HEK293T (cell line): Measurements from ENCODE around the gene ID3.

Experiments
- CTCF ChIA-PET: fragments of 350-600 bp; formaldehyde crosslinking; extraction: SDS; loops from one replicate; lab custom pipeline; 2021; ENCODE audit warnings: antibody characterized with exemption, inconsistent platforms; lab: Yijun Ruan, JAX
- POLR2A ChIA-PET: fragments of 350-600 bp; formaldehyde crosslinking; extraction: SDS; loops from one replicate; lab custom pipeline; 2020; ENCODE audit warnings: antibody characterized with exemption, inconsistent platforms; lab: Yijun Ruan, JAX
- DNase-seq: peaks from one replicate; pipeline ENCODE4 v3.0.0; 2012; ENCODE audit warnings: mixed read lengths; ENCODE audit errors: extremely low spot score
- ARNT ChIP-seq: fragments of 450-650 bp; IDR thresholded peaks from 2 replicates; pipeline ENCODE4 v1.6.1; 2017; ENCODE audit warnings: mild to moderate bottlenecking
- BHLHE40 ChIP-seq: fragments of 450-650 bp; IDR thresholded peaks from 2 replicates; pipeline ENCODE4 v1.6.1; 2016; ENCODE audit warnings: mild to moderate bottlenecking, moderate library complexity, borderline replicate concordance
- CTBP1 ChIP-seq: fragments of 450-650 bp; IDR thresholded peaks from 2 replicates; pipeline ENCODE4 v1.6.1; 2016; ENCODE audit warnings: borderline replicate concordance
- ELF4 ChIP-seq: fragments of 450-650 bp; IDR thresholded peaks from 2 replicates; pipeline ENCODE4 v1.6.1; 2017; ENCODE audit warnings: antibody characterized with exemption
- FOXA1 ChIP-seq: fragments of 450-650 bp; IDR thresholded peaks from 2 replicates; pipeline ENCODE4 v1.6.1; 2016; ENCODE audit warnings: mild to moderate bottlenecking
- FOXK2 ChIP-seq: fragments of 450-650 bp; IDR thresholded peaks from 2 replicates; pipeline ENCODE4 v1.6.1; 2016; ENCODE audit warnings: mild to moderate bottlenecking
- FOXM1 ChIP-seq: fragments of 450-650 bp; IDR thresholded peaks from 2 replicates; pipeline ENCODE4 v1.6.1; 2017; ENCODE audit warnings: mild to moderate bottlenecking, borderline replicate concordance
- HDGF ChIP-seq: fragments of 450-650 bp; IDR thresholded peaks from 2 replicates; pipeline ENCODE4 v1.6.1; 2017; ENCODE audit warnings: antibody characterized with exemption, borderline replicate concordance
- L3MBTL2 ChIP-seq: fragments of 450-650 bp; conservative IDR thresholded peaks from 2 replicates; pipeline ENCODE4 v1.6.1; 2016; ENCODE audit warnings: mild to moderate bottlenecking
- LEF1 ChIP-seq: fragments of 450-650 bp; IDR thresholded peaks from 2 replicates; pipeline ENCODE4 v1.6.1; 2017; ENCODE audit warnings: mild to moderate bottlenecking, borderline replicate concordance
- NFRKB ChIP-seq: fragments of 450-650 bp; IDR thresholded peaks from 2 replicates; pipeline ENCODE4 v1.6.1; 2016; ENCODE audit warnings: mild to moderate bottlenecking, moderate library complexity
- SP1 ChIP-seq: fragments of 450-650 bp; IDR thresholded peaks from 2 replicates; pipeline ENCODE4 v1.6.1; 2017
- SUZ12 ChIP-seq: fragments of 450-650 bp; IDR thresholded peaks from 2 replicates; pipeline ENCODE4 v1.6.1; 2016; ENCODE audit warnings: mild to moderate bottlenecking
- TARDBP ChIP-seq: fragments of 450-650 bp; IDR thresholded peaks from 2 replicates; pipeline ENCODE4 v1.6.1; 2016
- ZNF384 ChIP-seq: fragments of 450-650 bp; IDR thresholded peaks from 2 replicates; pipeline ENCODE4 v1.6.1; 2016
- TF ChIP-seq, protein P1 (sequence below): fragments of 450-650 bp; IDR thresholded peaks from 2 replicates; pipeline ENCODE4 v1.6.1; 2016

Gene ID3

DNA sequence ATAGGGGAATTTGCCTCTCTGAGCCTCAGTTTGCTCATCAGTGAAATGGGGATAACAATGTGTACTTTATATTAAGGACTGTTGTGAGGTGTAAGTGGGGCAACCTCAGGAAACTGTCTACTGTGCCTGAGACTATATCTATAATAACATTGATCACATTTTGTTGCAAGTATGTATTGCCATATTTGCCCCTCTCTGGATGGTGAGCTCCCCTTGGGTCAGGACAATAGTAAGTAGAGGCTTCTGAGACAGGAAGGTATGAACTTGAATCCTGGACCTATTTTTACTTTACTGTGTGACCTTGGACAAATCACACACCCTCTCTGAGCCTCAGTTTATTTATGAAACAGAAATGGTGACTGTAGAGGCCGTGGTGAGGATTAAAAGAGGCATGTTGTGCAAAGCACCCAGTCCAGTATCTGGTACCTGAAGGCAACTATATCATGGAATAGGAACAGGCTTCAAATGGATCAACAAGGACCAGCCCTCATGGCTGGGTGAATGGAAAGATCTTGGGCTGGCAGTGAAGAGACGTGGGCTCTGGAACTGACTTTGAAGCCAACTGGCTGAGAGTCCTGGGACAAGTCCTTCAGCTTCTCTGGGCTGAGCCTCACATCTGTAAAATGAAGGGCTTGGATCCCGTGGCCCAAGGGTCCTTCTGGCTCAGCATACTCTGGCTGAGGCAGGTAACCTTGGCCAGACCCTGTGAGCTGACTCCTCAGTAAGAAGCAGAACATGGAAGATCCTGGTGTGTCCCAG, 35.0 kb upstream of the ID3 start:
- DNase-seq = no peak
- ChIA-PET POLR2A (interaction anchor here (0.8 to 1.5 kb wide), 3 partner anchors 35 to 97 kb away, joined by 3 to 10 read pairs (median 4); partner anchors contain the start of genes ID3 and RPL11), CTCF (no interaction called here)
- no peak for TF ChIP-seq FOXM1
- TF ChIP-seq ELF4 = no peak
- TF ChIP-seq NFRKB = no peak
- TF ChIP-seq BHLHE40 = no peak
- no peak for TF ChIP-seq FOXK2
- TF ChIP-seq FOXA1 = no peak

GRCh38 chr1:23593556-23594148, 34.4 kb upstream of the ID3 start:
- ChIA-PET POLR2A (interaction anchor here (0.8 to 1.5 kb wide), 3 partner anchors 34 to 98 kb away, joined by 3 to 10 read pairs (median 4); partner anchors contain the start of genes ID3 and RPL11), CTCF (no interaction called here)
- DNase-seq = no peak
- no peak for TF ChIP-seq SUZ12
- no peak for TF ChIP-seq BHLHE40
- no peak for TF ChIP-seq L3MBTL2
- no peak for TF ChIP-seq NFRKB
- TF ChIP-seq SP1 = no peak
- TF ChIP-seq ELF4 = no peak
- no peak for TF ChIP-seq FOXK2
- TF ChIP-seq ZNF384 = no peak

- CTCF ChIA-PET = no interaction called here
- POLR2A ChIA-PET = interaction anchor here (1.5 to 2.9 kb wide), 2 partner anchors 34 to 99 kb away, joined by 4 to 11 read pairs; partner anchors contain the start of genes ID3 and RPL11
- no peak for TF ChIP-seq SUZ12
- no peak for DNase-seq
Measured at GRCh38 chr1:23593042-23593521, 33.8 kb upstream of the ID3 start.

DNA sequence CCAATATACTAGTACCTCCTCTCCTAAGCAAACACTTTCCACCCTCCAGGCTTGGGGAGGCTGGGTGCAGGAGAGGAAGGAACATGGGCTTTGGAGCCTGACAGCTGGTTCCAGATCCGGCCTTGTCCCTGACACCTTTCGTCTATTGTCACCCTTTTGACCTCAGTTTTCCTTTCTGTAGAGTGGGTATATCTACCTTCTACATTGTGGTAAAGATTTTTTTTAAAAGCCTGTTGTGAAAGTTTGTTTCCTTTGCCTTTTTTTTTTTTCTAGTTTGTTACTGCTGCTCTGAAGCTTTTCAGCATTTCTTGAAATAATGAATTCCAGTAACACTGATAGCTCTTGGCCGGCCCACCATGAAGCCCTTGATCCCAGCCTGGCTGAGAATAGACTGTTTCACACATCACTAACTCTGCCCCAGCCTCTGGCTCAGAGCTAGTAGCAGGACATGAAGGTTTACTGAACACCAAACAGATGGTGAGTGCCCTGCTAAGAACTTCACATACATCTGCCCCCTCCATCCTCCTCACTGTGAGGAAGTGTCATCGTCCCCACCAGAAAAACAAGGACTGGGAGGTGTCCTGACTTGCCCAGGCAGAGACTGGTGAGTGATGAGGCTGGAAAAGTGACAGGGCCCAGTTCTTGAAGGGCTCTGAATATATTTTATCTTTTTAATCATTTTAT, 33.0 kb upstream of the ID3 start:
- ChIA-PET POLR2A (interaction anchor here (1.1 to 2.9 kb wide), 2 partner anchors 34 to 38 kb away, joined by 3 to 11 read pairs; partner anchors contain the start of gene ID3), CTCF (interaction anchor here (0.6 to 0.9 kb wide), 2 partner anchors 10 to 16 kb away, joined by 3 read pairs; no protein-coding TSS in a partner anchor)
- no peak for TF ChIP-seq NFRKB
- TF ChIP-seq L3MBTL2 = no peak
- TF ChIP-seq SUZ12 = no peak
- no peak for TF ChIP-seq CTBP1
- no peak for TF ChIP-seq SP1
- TF ChIP-seq BHLHE40 = no peak
- TF ChIP-seq, protein P1, sequence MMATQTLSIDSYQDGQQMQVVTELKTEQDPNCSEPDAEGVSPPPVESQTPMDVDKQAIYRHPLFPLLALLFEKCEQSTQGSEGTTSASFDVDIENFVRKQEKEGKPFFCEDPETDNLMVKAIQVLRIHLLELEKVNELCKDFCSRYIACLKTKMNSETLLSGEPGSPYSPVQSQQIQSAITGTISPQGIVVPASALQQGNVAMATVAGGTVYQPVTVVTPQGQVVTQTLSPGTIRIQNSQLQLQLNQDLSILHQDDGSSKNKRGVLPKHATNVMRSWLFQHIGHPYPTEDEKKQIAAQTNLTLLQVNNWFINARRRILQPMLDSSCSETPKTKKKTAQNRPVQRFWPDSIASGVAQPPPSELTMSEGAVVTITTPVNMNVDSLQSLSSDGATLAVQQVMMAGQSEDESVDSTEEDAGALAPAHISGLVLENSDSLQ = no peak
- TF ChIP-seq FOXM1 = no peak
- TF ChIP-seq FOXA1 = no peak
- no peak for TF ChIP-seq ZNF384
- TF ChIP-seq FOXK2 = no peak
- no peak for DNase-seq

DNA sequence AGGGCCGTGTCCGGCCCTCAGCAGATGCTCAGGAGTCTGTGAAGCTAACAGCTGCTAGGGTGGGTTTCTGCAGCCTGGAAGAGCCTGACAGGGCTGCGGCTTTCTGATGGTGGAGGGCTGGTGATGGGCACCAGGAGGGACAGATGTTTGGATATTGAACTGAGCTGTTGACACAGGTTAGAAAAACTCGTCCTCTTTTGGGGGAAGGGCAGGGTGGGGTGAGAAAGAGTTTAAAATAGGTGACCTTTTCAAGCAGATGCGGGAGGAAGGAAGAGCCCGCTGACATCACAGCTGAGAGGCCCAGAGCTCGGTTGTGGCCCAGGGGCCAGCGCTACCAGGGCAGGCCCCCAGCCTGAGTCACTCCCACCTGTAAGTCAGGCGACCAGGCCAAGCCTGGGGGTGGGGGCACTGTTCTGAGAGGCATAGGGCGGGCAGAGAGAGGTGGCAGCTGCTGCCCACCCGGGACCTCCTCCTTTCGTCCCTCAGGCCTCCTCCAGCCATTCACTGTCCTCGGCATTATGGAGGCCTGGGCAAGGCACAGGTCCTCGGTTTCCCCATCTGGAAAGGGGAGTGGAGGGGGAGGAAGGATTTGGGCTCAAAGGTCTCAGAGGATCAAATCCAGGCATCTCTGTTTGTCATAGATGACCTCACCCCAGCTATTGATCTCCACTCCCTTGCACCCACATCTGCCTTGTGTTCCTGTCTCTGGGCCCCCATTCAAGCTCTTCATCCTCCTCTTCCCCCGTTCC, 32.3 kb upstream of the ID3 start:
- CTCF ChIA-PET = interaction anchor here (0.9 kb wide), 1 partner anchor 15 kb away, joined by 3 read pairs; no protein-coding TSS in a partner anchor

More for the DNA sequence above, 32.3 kb upstream of the ID3 start:
- no peak for DNase-seq
- POLR2A ChIA-PET = interaction anchor here (1.1 to 2.9 kb wide), 2 partner anchors 33 to 37 kb away, joined by 3 to 11 read pairs; partner anchors contain the start of gene ID3
- TF ChIP-seq L3MBTL2 (no peak), LEF1 (no peak), ARNT (no peak), SP1 (no peak), HDGF (no peak), FOXM1 (no peak), ZNF384 (no peak), ELF4 (no peak), FOXK2 (no peak), FOXA1 (no peak), TARDBP (no peak), NFRKB (no peak), SUZ12 (no peak), CTBP1 (no peak), BHLHE40 (no peak)
- TF ChIP-seq, protein P1 = no peak
